Retinal pigment epithelial cell (primary cell): Measurements from ENCODE around the gene PACS1.

Source experiments
- DNase-seq: peaks from one replicate; pipeline ENCODE4 v3.0.0-alpha.2; 2010; ENCODE audit warnings: low read depth
- H3K4me3 ChIP-seq: 2 replicates; pipeline ENCODE4 v1.5.1; 2011; ENCODE audit warnings: mild to moderate bottlenecking, low read length, control low read depth, moderate library complexity
- CTCF ChIP-seq: conservative IDR thresholded peaks from 2 replicates; pipeline ENCODE4 v1.5.1; 2011; ENCODE audit warnings: low read depth, low read length, control low read depth, inconsistent platforms

PACS1 gene

DNA sequence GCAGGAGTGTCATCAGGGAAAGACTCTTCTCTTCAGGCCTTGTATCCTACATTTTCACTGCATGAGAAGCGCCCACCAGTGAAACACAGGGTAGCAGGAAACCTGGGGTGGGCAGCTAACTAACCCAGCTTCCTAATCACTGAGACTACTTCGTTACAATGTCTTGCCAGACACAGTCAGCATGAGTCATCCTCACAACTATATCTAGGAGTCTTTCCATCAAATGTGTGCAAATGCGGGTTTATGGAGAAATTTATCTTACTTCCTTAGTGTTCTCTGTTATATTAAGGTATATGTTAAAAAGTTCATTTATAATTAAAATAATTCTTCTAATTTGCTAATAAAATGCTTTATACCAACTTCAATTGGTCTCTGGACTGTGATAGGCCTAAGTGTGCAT is 118.5 kb downstream of the PACS1 start:
- no peak overlapping the region for H3K4me3 ChIP-seq
- TF ChIP-seq CTCF = no peak
- no peak for DNase-seq

GRCh38 chr11:66189031-66189745 is 119.1 kb downstream of the PACS1 start:
- DNase-seq = no peak
- H3K4me3 ChIP-seq = no peak overlapping the region
- no peak for TF ChIP-seq CTCF

GRCh38 chr11:66190786-66191185 is 120.7 kb downstream of the PACS1 start:
- DNase-seq = no peak
- no peak for TF ChIP-seq CTCF
- no peak overlapping the region for H3K4me3 ChIP-seq

- TF ChIP-seq CTCF = no peak
- DNase-seq = no peak
- H3K4me3 ChIP-seq = no peak overlapping the region
Measured at GRCh38 chr11:66192181-66192863, 122.2 kb downstream of the PACS1 start.

DNA sequence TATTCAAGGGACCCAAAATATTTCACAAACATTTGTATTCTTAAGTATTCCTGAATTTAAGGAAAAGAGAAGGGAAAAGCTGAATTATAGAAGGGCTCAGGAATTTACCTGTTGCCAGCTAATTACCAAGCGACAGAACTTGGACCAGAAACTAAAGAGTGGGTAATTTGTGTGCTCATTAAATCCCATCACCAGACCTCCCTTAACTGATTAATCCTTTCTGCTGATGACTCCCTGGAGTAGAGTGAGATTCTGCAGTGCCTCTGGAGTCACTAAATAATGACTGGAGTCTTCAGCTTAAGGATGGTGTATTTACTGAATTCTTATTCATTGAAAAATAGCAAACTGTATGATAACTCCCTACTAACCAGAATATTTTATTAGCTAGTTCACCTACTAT is 124.3 kb downstream of the PACS1 start:
- no peak for TF ChIP-seq CTCF
- H3K4me3 ChIP-seq = no peak overlapping the region
- no peak for DNase-seq

GRCh38 chr11:66195867-66196266 is 125.8 kb downstream of the PACS1 start:
- DNase-seq = no peak

More at GRCh38 chr11:66195867-66196266, 125.8 kb downstream of the PACS1 start:
- no peak for TF ChIP-seq CTCF
- H3K4me3 ChIP-seq = no peak overlapping the region
